Adrenal gland (tissue), 5 donors: Measurements from ENCODE around the gene MAP2K5.

ENCODE experiments used
- POLR2A ChIP-seq, 2 donors: fragments of 450-650 bp; IDR thresholded peaks; one replicate each; pipeline ENCODE4 v1.6.1; 2017; ENCODE audit warnings: antibody characterized with exemption in 2 of 2, mild to moderate bottlenecking in 2 of 2, moderate library complexity in 1 of 2
- TF ChIP-seq, protein P1 (sequence below), 6 experiments: fragments of 450-650 bp in 4 of 6; fragments of 200-600 bp in 2 of 6; sonication (generic) in 1 of 6; IDR thresholded peaks; 1 replicate in 5 of 6; 2 replicates in 1 of 6; pipeline versions ENCODE4 v1.5.1 to v1.8.0; 2016 to 2021; ENCODE audit warnings: antibody characterized with exemption in 6 of 6, mild to moderate bottlenecking in 2 of 6, moderate library complexity in 1 of 6
- donor health status: DM: no; HTN: no; CAD: no.

DNA sequence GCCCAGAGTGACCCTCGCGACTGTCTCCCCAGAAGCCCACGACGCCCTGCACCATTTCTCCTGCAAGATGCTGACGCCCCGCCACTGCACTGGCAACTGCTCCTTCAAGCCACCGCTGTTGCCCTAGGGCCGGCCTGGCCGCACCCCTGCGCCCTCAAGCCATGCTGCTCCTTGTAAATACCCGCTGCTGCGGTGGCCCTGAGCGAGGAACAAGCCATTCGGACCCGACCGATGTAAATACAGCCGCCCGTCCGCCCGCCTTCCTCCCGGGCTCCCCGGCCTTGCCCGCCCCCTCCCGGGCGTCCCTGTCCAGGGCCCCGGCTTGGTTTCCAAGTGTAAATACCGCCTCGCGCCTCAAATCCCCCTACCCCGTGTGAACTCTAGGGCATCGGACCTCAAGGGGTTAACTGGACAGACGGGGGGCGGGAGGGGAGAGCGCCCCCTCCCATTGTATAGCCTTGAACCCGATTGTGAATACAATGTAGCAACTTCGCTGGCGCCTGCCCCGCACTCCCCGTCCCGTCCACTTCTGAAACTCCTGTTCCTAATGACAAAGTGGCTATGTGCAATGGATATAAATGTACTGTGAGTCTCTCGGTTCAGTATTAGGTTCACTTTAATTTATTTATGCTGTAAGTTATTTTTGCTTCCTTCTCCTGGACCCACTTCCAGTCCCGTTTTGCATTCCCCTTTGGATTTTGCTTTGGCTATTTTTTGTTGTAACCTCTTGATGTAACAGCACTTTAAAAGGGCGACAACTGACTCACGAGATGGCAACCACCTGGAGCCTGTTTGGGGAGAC, 291.4 kb downstream of the MAP2K5 start:
- TF ChIP-seq, protein P1, sequence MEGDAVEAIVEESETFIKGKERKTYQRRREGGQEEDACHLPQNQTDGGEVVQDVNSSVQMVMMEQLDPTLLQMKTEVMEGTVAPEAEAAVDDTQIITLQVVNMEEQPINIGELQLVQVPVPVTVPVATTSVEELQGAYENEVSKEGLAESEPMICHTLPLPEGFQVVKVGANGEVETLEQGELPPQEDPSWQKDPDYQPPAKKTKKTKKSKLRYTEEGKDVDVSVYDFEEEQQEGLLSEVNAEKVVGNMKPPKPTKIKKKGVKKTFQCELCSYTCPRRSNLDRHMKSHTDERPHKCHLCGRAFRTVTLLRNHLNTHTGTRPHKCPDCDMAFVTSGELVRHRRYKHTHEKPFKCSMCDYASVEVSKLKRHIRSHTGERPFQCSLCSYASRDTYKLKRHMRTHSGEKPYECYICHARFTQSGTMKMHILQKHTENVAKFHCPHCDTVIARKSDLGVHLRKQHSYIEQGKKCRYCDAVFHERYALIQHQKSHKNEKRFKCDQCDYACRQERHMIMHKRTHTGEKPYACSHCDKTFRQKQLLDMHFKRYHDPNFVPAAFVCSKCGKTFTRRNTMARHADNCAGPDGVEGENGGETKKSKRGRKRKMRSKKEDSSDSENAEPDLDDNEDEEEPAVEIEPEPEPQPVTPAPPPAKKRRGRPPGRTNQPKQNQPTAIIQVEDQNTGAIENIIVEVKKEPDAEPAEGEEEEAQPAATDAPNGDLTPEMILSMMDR (IDR thresholded peaks at IDR 0.05) = peak; percentile 12 to 49 (median 34)
- no peak for TF ChIP-seq POLR2A (IDR thresholded peaks at IDR 0.05)
